ENCODE data around the gene GNAT3.

Gene GNAT3

GRCh38 chr7:80524693-80525092 is 12.8 kb upstream of the GNAT3 start:
- Histone ChIP-seq H4K20me1 (ENCODE audit: insufficient read depth, low read length, poor library complexity, severe bottlenecking) (no peaks in the 10 kb centered on the region), H3K4me3 (ENCODE audit: low read length, poor library complexity, severe bottlenecking) (no peak overlapping the region), H3K27me3 (ENCODE audit: insufficient read depth, low read length, poor library complexity, severe bottlenecking) (no peaks in the 10 kb centered on the region), H3K4me1 (ENCODE audit: insufficient read depth, low read length, poor library complexity, severe bottlenecking) (no peaks in the 10 kb centered on the region), H3K9me2 (replicated peaks; ENCODE audit: low read depth, low read length) (no peaks in the 10 kb centered on the region), H3K9ac (ENCODE audit: low read depth, low read length, poor library complexity, severe bottlenecking) (no peak overlapping the region), H3K9me3 (ENCODE audit: insufficient read depth, low read depth, low read length) (no peaks in the 10 kb centered on the region), H3K4me2 (ENCODE audit: low read depth, low read length, poor library complexity, severe bottlenecking) (no peak overlapping the region), H3F3A (ENCODE audit: low read depth) (no peaks in the 10 kb centered on the region), H3K79me2 (ENCODE audit: insufficient read depth, low read length) (no peaks in the 10 kb centered on the region), H3K36me3 (ENCODE audit: insufficient read depth, low read length) (no peaks in the 10 kb centered on the region), H2AFZ (ENCODE audit: low read length) (no peak overlapping the region)
- TF ChIP-seq CTCF (conservative IDR thresholded peaks at IDR 0.05; ENCODE audit: low read length) (no peak), EZH2phosphoT487 (IDR thresholded peaks at IDR 0.05; ENCODE audit: borderline replicate concordance) (no peak)

- no peak for TF ChIP-seq EZH2phosphoT487 (IDR thresholded peaks at IDR 0.05; ENCODE audit: borderline replicate concordance)
- TF ChIP-seq CTCF (conservative IDR thresholded peaks at IDR 0.05; ENCODE audit: low read length), result no peak
- Histone ChIP-seq H3F3A (ENCODE audit: low read depth) (no peaks in the 10 kb centered on the region), H3K36me3 (ENCODE audit: insufficient read depth, low read length) (no peaks in the 10 kb centered on the region), H3K79me2 (ENCODE audit: insufficient read depth, low read length) (no peaks in the 10 kb centered on the region), H3K9me2 (replicated peaks; ENCODE audit: low read depth, low read length) (no peaks in the 10 kb centered on the region), H2AFZ (ENCODE audit: low read length) (no peak overlapping the region), H3K4me3 (ENCODE audit: low read length, poor library complexity, severe bottlenecking) (no peak overlapping the region), H3K27me3 (ENCODE audit: insufficient read depth, low read length, poor library complexity, severe bottlenecking) (no peaks in the 10 kb centered on the region), H3K9ac (ENCODE audit: low read depth, low read length, poor library complexity, severe bottlenecking) (no peak overlapping the region), H3K4me2 (ENCODE audit: low read depth, low read length, poor library complexity, severe bottlenecking) (no peak overlapping the region), H3K4me1 (ENCODE audit: insufficient read depth, low read length, poor library complexity, severe bottlenecking) (no peaks in the 10 kb centered on the region), H4K20me1 (ENCODE audit: insufficient read depth, low read length, poor library complexity, severe bottlenecking) (no peaks in the 10 kb centered on the region), H3K9me3 (ENCODE audit: insufficient read depth, low read depth, low read length) (no peaks in the 10 kb centered on the region)
Measured at GRCh38 chr7:80521809-80522208, 9.9 kb upstream of the GNAT3 start.

- H3F3A ChIP-seq (ENCODE audit: low read depth), result no peaks in the 10 kb centered on the region
- no peaks in the 10 kb centered on the region for H3K9me2 ChIP-seq (replicated peaks; ENCODE audit: low read depth, low read length)
- no peak overlapping the region for H3K4me2 ChIP-seq (ENCODE audit: low read depth, low read length, poor library complexity, severe bottlenecking)
- H2AFZ ChIP-seq (ENCODE audit: low read length), result no peak overlapping the region
- no peaks in the 10 kb centered on the region for H3K79me2 ChIP-seq (ENCODE audit: insufficient read depth, low read length)
- TF ChIP-seq CTCF (conservative IDR thresholded peaks at IDR 0.05; ENCODE audit: low read length) (no peak), EZH2phosphoT487 (IDR thresholded peaks at IDR 0.05; ENCODE audit: borderline replicate concordance) (no peak)
- H3K9me3 ChIP-seq (ENCODE audit: insufficient read depth, low read depth, low read length), result no peaks in the 10 kb centered on the region
- H3K4me3 ChIP-seq (ENCODE audit: low read length, poor library complexity, severe bottlenecking), result no peak overlapping the region
- H3K36me3 ChIP-seq (ENCODE audit: insufficient read depth, low read length), result no peaks in the 10 kb centered on the region
- H4K20me1 ChIP-seq (ENCODE audit: insufficient read depth, low read length, poor library complexity, severe bottlenecking), result no peaks in the 10 kb centered on the region
- no peaks in the 10 kb centered on the region for H3K27me3 ChIP-seq (ENCODE audit: insufficient read depth, low read length, poor library complexity, severe bottlenecking)
- no peaks in the 10 kb centered on the region for H3K4me1 ChIP-seq (ENCODE audit: insufficient read depth, low read length, poor library complexity, severe bottlenecking)
- no peak overlapping the region for H3K9ac ChIP-seq (ENCODE audit: low read depth, low read length, poor library complexity, severe bottlenecking)
Measured at GRCh38 chr7:80520199-80520598, 8.3 kb upstream of the GNAT3 start.
